Measurements from ENCODE around the gene GNLY.

Gene GNLY

GRCh38 chr2:85747441-85747840, 53.3 kb downstream of the GNLY start:
- no peaks in the 10 kb centered on the region for H3K36me3 ChIP-seq (ENCODE audit: low read length)
- no peaks in the 10 kb centered on the region for H3K27me3 ChIP-seq (ENCODE audit: low read length)
- H3K9me3 ChIP-seq (ENCODE audit: insufficient read depth, low read length), result no peaks in the 10 kb centered on the region
- no peak overlapping the region for H3K4me3 ChIP-seq (ENCODE audit: insufficient read depth, low read length, poor library complexity, severe bottlenecking)
- H3K79me2 ChIP-seq (ENCODE audit: insufficient read depth, low read length), result no peaks in the 10 kb centered on the region
- H3K4me2 ChIP-seq (ENCODE audit: low read depth, low read length, poor library complexity, severe bottlenecking), result no peak overlapping the region
- no peak overlapping the region for H3K27ac ChIP-seq (ENCODE audit: low read depth, low read length)
- no peaks in the 10 kb centered on the region for H3K9me2 ChIP-seq (replicated peaks; ENCODE audit: insufficient read depth, low read length)
- H3F3A ChIP-seq (ENCODE audit: insufficient read depth), result no peaks in the 10 kb centered on the region
- TF ChIP-seq EZH2phosphoT487 (conservative IDR thresholded peaks at IDR 0.05; ENCODE audit: low read length) (no peak), CTCF (IDR thresholded peaks at IDR 0.05; ENCODE audit: insufficient read depth, low read length, poor library complexity, severe bottlenecking) (no peak)
- H4K20me1 ChIP-seq (ENCODE audit: low read depth, low read length), result no peaks in the 10 kb centered on the region
- H3K9ac ChIP-seq (ENCODE audit: low read length), result no peak overlapping the region
- H2AFZ ChIP-seq (ENCODE audit: low read depth, low read length, severe bottlenecking), result no peak overlapping the region

- no peaks in the 10 kb centered on the region for H3K36me3 ChIP-seq (ENCODE audit: low read length)
- no peaks in the 10 kb centered on the region for H3K9me3 ChIP-seq (ENCODE audit: insufficient read depth, low read length)
- H3K4me2 ChIP-seq (ENCODE audit: low read depth, low read length, poor library complexity, severe bottlenecking), result no peak overlapping the region
- H3K9me2 ChIP-seq (replicated peaks; ENCODE audit: insufficient read depth, low read length), result no peaks in the 10 kb centered on the region
- no peak for TF ChIP-seq CTCF (IDR thresholded peaks at IDR 0.05; ENCODE audit: insufficient read depth, low read length, poor library complexity, severe bottlenecking)
- TF ChIP-seq EZH2phosphoT487 (conservative IDR thresholded peaks at IDR 0.05; ENCODE audit: low read length), result no peak
- no peaks in the 10 kb centered on the region for H3K79me2 ChIP-seq (ENCODE audit: insufficient read depth, low read length)
- no peak overlapping the region for H3K27ac ChIP-seq (ENCODE audit: low read depth, low read length)
- H3K9ac ChIP-seq (ENCODE audit: low read length), result no peak overlapping the region
- H4K20me1 ChIP-seq (ENCODE audit: low read depth, low read length), result no peaks in the 10 kb centered on the region
- H2AFZ ChIP-seq (ENCODE audit: low read depth, low read length, severe bottlenecking), result no peak overlapping the region
- no peaks in the 10 kb centered on the region for H3K27me3 ChIP-seq (ENCODE audit: low read length)
- no peaks in the 10 kb centered on the region for H3F3A ChIP-seq (ENCODE audit: insufficient read depth)
- H3K4me3 ChIP-seq (ENCODE audit: insufficient read depth, low read length, poor library complexity, severe bottlenecking), result no peak overlapping the region
Observed at GRCh38 chr2:85748039-85748734, 54.0 kb downstream of the GNLY start.
